HCT116 (cell line): Measurements from ENCODE around the gene PC.

Experiments used
- CEBPB ChIP-seq: IDR thresholded peaks from 2 replicates; pipeline ENCODE4 v1.6.1; 2012; ENCODE audit warnings: low read depth
- CTCF ChIP-seq, 3 experiments: fragments of 200-600 bp in 1 of 3; sonication (generic) in 1 of 3; IDR thresholded peaks in 2 of 3; conservative IDR thresholded peaks in 1 of 3; 2 replicates each; pipeline ENCODE4 v1.5.1; 2012 to 2017; ENCODE audit warnings: low read depth in 2 of 3, low read length in 2 of 3, antibody characterized with exemption in 1 of 3, borderline replicate concordance in 1 of 3, control low read depth in 1 of 3, mild to moderate bottlenecking in 1 of 3, mixed read lengths in 1 of 3, mixed run types in 1 of 3, moderate library complexity in 1 of 3; ENCODE audit not compliant: insufficient read depth in 1 of 3
- ELF1 ChIP-seq: IDR thresholded peaks from 2 replicates; pipeline ENCODE4 v1.6.1; 2012; ENCODE audit warnings: low read depth, borderline replicate concordance
- EZH2 ChIP-seq: fragments of 200-600 bp; sonication (generic); IDR thresholded peaks from 2 replicates; pipeline ENCODE4 v1.6.1; 2017; ENCODE audit warnings: antibody characterized with exemption, mixed run types
- EZH2phosphoT487 ChIP-seq: fragments of 200-600 bp; IDR thresholded peaks from 2 replicates; pipeline ENCODE4 v1.6.1; 2018; ENCODE audit warnings: antibody characterized with exemption, borderline replicate concordance
- JUND ChIP-seq: IDR thresholded peaks from 2 replicates; pipeline ENCODE4 v1.6.1; 2012
- POLR2AphosphoS5 ChIP-seq: IDR thresholded peaks from 2 replicates; pipeline ENCODE4 v1.6.1; 2011; ENCODE audit warnings: mild to moderate bottlenecking, low read depth, low read length, moderate library complexity
- RAD21 ChIP-seq: IDR thresholded peaks from 2 replicates; pipeline ENCODE4 v1.6.1; 2012; ENCODE audit warnings: low read depth, mild to moderate bottlenecking
- SIN3A ChIP-seq: IDR thresholded peaks from 2 replicates; pipeline ENCODE4 v1.6.1; 2012; ENCODE audit warnings: low read depth
- YY1 ChIP-seq: IDR thresholded peaks from 2 replicates; pipeline ENCODE4 v1.6.1; 2011; ENCODE audit warnings: low read length, low read depth, moderate library complexity, mild to moderate bottlenecking; ENCODE audit not compliant: insufficient replicate concordance; ENCODE audit errors: extremely low read depth
- ZNF274 ChIP-seq: fragments of 200-500 bp; sonication (Bioruptor generic); IDR thresholded peaks from 2 replicates; pipeline ENCODE4 v1.6.1; 2014; ENCODE audit warnings: mild to moderate bottlenecking, low read depth, low read length, inconsistent platforms
- TF ChIP-seq, protein P1 (sequence below): IDR thresholded peaks from 2 replicates; pipeline ENCODE4 v1.6.1; 2012; ENCODE audit warnings: low read depth

DNA sequence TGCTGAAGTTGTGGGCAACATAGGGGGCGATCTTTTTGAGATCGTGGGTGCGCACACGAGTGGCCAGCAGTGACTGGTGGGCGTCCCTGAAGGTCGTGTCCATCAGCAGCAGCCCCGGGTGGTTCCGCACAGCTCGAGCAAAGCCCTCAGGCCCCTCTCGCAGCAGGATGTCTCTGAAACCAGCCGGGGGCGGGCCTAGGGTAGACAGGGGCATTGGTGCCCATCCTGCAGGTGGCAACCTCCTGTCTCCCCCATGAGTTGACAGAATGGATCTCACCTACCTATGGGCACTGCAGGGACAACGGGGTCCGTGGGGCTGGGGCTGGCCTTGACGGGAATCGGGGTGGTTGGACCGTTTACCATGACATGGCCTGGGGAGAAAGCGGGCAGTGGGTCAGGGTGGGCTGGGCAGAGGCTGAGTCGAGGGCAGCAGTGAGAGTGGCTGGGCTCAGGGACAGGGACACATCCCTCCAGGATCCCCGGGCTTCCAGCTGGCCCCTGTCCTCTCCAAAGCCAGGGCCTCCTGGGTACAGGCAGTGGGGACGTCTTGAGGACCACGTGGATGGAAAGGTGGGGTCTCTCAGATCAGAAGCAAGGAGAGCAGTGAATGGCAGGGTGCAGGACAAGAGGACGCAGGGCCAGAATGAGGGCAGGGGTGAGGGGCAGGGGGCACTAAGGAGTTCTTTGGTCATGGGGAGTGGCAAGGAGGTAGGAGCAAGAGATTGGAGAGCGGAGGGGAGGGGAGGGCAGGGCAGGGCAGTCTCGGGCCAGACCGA is 105.5 kb downstream of the PC start:
- no peak for TF ChIP-seq SIN3A
- peak in 2 of 3 experiments; percentile 1 to 13; a peak in 1 of 6 replicates for TF ChIP-seq CTCF (IDR thresholded peaks at IDR 0.05 in 2 of 3, conservative IDR thresholded peaks at IDR 0.05 in 1 of 3; ENCODE audit: borderline replicate concordance in 1 of 3, insufficient read depth in 1 of 3, low read depth in 2 of 3, low read length in 2 of 3)
- no peak for TF ChIP-seq ELF1
- TF ChIP-seq ZNF274 = no peak
- TF ChIP-seq EZH2 = no peak
- TF ChIP-seq EZH2phosphoT487 = no peak
- TF ChIP-seq POLR2AphosphoS5 = no peak
- TF ChIP-seq RAD21 = no peak
- TF ChIP-seq YY1 = no peak
- TF ChIP-seq JUND = no peak
- TF ChIP-seq CEBPB = no peak
- TF ChIP-seq, protein P1, sequence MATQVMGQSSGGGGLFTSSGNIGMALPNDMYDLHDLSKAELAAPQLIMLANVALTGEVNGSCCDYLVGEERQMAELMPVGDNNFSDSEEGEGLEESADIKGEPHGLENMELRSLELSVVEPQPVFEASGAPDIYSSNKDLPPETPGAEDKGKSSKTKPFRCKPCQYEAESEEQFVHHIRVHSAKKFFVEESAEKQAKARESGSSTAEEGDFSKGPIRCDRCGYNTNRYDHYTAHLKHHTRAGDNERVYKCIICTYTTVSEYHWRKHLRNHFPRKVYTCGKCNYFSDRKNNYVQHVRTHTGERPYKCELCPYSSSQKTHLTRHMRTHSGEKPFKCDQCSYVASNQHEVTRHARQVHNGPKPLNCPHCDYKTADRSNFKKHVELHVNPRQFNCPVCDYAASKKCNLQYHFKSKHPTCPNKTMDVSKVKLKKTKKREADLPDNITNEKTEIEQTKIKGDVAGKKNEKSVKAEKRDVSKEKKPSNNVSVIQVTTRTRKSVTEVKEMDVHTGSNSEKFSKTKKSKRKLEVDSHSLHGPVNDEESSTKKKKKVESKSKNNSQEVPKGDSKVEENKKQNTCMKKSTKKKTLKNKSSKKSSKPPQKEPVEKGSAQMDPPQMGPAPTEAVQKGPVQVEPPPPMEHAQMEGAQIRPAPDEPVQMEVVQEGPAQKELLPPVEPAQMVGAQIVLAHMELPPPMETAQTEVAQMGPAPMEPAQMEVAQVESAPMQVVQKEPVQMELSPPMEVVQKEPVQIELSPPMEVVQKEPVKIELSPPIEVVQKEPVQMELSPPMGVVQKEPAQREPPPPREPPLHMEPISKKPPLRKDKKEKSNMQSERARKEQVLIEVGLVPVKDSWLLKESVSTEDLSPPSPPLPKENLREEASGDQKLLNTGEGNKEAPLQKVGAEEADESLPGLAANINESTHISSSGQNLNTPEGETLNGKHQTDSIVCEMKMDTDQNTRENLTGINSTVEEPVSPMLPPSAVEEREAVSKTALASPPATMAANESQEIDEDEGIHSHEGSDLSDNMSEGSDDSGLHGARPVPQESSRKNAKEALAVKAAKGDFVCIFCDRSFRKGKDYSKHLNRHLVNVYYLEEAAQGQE = no peak
